Right lobe of liver (tissue), 4 donors: ENCODE data around the gene AMELY.

Source experiments
- POLR2A ChIP-seq: fragments of 450-650 bp; IDR thresholded peaks from one replicate; pipeline ENCODE4 v1.6.1; 2017; ENCODE audit warnings: antibody characterized with exemption, mild to moderate bottlenecking
- TF ChIP-seq, protein P1 (sequence below), 4 donors: fragments of 200-600 bp in 3 of 4; fragments of 450-650 bp in 1 of 4; IDR thresholded peaks; one replicate each; pipeline versions ENCODE4 v1.5.1 to v1.8.0; 2016 to 2022; ENCODE audit warnings: antibody characterized with exemption in 4 of 4, mild to moderate bottlenecking in 2 of 4
- donor health status: DM: no; HTN: no; CAD: no.
- donor health status: DM: no; HTN: no; CAD: no.
- donor health status: DM: no; HTN: yes; CAD: no.

DNA sequence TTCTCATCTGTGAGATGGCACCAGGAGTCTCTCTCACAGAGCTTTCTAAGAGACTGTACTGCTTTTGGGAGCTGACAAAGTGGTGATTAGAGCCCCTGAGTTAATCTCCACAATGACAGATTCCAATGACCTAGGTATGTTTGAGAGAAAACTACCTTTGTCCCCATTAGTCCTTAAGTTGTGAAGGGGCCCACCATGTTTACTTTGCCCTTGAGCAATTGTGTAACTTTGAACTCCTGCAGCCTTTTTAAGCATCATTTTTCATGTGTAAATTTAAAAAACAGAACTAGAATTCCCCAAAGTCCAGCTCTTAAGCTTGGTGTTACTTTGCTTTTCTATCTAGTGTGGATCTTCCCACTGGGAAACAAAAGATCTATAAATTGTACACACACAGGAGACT, 1.8 kb upstream of the AMELY start:
- TF ChIP-seq, protein P1, sequence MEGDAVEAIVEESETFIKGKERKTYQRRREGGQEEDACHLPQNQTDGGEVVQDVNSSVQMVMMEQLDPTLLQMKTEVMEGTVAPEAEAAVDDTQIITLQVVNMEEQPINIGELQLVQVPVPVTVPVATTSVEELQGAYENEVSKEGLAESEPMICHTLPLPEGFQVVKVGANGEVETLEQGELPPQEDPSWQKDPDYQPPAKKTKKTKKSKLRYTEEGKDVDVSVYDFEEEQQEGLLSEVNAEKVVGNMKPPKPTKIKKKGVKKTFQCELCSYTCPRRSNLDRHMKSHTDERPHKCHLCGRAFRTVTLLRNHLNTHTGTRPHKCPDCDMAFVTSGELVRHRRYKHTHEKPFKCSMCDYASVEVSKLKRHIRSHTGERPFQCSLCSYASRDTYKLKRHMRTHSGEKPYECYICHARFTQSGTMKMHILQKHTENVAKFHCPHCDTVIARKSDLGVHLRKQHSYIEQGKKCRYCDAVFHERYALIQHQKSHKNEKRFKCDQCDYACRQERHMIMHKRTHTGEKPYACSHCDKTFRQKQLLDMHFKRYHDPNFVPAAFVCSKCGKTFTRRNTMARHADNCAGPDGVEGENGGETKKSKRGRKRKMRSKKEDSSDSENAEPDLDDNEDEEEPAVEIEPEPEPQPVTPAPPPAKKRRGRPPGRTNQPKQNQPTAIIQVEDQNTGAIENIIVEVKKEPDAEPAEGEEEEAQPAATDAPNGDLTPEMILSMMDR (IDR thresholded peaks at IDR 0.05): no peak
- no peak for TF ChIP-seq POLR2A
